Measurements from ENCODE around the gene PPA2.

- TF ChIP-seq CTCF (IDR thresholded peaks at IDR 0.05) (no peak), EP300 (IDR thresholded peaks at IDR 0.05) (no peak), POLR2A (IDR thresholded peaks at IDR 0.05) (no peak)
These were observed 41.4 kb downstream of the PPA2 start for GRCh38 chr4:105432438-105432837.

All from upper lobe of left lung (tissue), 4 donors.